Measurements from ENCODE around the gene ADGRE2. TPM values are rescaled to one million over a fixed set of nuclear protein-coding genes. Genes with fewer than 3 reads are reported as not detected.

The ADGRE2 gene
- total RNA-seq, 2 experiments from 2014 or later, result 0.11 TPM; not detected in 1

DNA sequence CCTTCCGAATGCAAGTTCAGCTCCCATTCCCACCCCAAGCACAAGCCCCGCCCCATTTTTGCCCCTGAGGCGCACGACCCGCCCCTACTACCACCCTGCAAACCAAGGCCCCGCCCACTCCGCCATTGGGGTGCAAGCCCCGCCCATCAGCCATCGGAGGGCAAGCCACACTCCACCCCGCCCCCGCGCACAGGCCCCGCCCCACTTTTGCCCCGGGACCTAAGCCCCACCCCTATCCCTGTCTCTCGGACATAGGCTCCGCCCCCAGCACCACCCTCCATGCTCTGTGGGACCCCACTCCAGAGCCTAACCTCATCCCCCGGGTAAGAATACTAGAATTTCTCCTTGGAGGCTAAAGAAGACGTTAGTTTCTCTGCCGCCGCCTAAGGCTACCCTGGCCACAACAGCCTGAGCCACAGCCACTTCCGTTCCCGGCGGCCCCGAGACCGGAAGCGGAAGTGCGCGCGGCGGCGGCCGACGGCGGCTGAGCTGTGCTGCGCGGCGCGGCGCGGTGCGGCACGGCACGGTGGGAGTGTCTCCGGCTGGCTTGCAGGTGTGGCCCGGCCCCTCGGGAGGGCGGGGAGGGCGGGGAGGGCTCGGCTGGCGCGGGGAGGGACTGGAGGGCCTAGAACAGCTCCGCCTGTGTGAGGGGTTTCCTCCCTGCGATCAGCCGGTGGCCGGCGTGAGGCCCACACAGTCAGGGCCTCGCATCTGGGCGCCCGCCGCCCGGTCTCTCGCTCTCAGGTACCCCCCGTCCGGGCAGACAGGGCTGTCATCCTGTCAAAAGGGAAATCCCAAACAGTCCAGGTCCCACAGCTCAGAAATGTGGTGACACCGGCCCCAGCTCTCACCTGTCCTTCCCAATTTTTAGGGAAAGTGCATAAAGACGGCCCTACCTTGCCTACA is 88.5 kb downstream of the ADGRE2 start, which contains the start of gene ZNF333:
Gene ZNF333, plus strand, starts transcription at position 451 of the 906 bp plus-strand sequence. CDS start 3,444 bp downstream, outside the sequence.
- ChIA-PET POLR2A (interaction anchor here (0.7 to 8.5 kb wide), 9 partner anchors 16 to 746 kb away, joined by 3 to 92 read pairs (median 4); partner anchors contain the start of gene NDUFB7), CTCF (ENCODE audit: unreplicated experiment) (interaction anchor here (0.6 to 6.8 kb wide), 3 partner anchors 113 to 224 kb away, joined by 3 to 70 read pairs (median 9); partner anchors contain the start of gene NDUFB7)
- peaks cover 6% of the 10 kb centered on the region; the same call in 1 of the 2 replicates for H3K36me3 ChIP-seq (ENCODE audit: insufficient read depth, low read length)
- no peaks in the 10 kb centered on the region for H3K9me2 ChIP-seq (ENCODE audit: insufficient read depth, low read length)
- H2AFZ ChIP-seq (ENCODE audit: low read length), result peak within 1 kb of the TSS; percentile 69
- TF ChIP-seq EZH2phosphoT487 (IDR thresholded peaks at IDR 0.05; ENCODE audit: borderline replicate concordance, low read depth, low read length), result no peak
- TF ChIP-seq, protein P1, sequence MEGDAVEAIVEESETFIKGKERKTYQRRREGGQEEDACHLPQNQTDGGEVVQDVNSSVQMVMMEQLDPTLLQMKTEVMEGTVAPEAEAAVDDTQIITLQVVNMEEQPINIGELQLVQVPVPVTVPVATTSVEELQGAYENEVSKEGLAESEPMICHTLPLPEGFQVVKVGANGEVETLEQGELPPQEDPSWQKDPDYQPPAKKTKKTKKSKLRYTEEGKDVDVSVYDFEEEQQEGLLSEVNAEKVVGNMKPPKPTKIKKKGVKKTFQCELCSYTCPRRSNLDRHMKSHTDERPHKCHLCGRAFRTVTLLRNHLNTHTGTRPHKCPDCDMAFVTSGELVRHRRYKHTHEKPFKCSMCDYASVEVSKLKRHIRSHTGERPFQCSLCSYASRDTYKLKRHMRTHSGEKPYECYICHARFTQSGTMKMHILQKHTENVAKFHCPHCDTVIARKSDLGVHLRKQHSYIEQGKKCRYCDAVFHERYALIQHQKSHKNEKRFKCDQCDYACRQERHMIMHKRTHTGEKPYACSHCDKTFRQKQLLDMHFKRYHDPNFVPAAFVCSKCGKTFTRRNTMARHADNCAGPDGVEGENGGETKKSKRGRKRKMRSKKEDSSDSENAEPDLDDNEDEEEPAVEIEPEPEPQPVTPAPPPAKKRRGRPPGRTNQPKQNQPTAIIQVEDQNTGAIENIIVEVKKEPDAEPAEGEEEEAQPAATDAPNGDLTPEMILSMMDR (conservative IDR thresholded peaks at IDR 0.05; ENCODE audit: low read length), result no peak
- H3K4me3 ChIP-seq (ENCODE audit: low read depth, low read length, poor library complexity, severe bottlenecking), result peak within 1 kb of the TSS; percentile 80
- BruUV-seq (replicated peaks), result TSS peak; percentile 82
- DNase-seq (ENCODE audit: low spot score), result peak; percentile 95
- peaks cover 7% of the 10 kb centered on the region; the same call in 1 of the 2 replicates for H3K9me3 ChIP-seq (ENCODE audit: low read length)
- peak within 1 kb of the TSS; percentile 85 for H3K4me2 ChIP-seq (ENCODE audit: low read length)
- peaks cover 12% of the 10 kb centered on the region for H3K79me2 ChIP-seq (ENCODE audit: insufficient read depth, low read depth, low read length)
- H3K27ac ChIP-seq (ENCODE audit: low read depth, low read length, poor library complexity, severe bottlenecking), result peak within 1 kb of the TSS; percentile 86
- intact Hi-C loops (cut with micrococcal nuclease; ENCODE audit: unreplicated experiment), result loop anchor here (1.0 kb wide), 2 partner anchors 118 to 161 kb away; partner anchors contain the start of genes NDUFB7 and TECR
- H3K4me1 ChIP-seq (ENCODE audit: insufficient read depth, low read length, poor library complexity, severe bottlenecking), result peaks cover 49% of the 10 kb centered on the region
- no peaks in the 10 kb centered on the region for H4K20me1 ChIP-seq (ENCODE audit: insufficient read depth, low read length)

DNA sequence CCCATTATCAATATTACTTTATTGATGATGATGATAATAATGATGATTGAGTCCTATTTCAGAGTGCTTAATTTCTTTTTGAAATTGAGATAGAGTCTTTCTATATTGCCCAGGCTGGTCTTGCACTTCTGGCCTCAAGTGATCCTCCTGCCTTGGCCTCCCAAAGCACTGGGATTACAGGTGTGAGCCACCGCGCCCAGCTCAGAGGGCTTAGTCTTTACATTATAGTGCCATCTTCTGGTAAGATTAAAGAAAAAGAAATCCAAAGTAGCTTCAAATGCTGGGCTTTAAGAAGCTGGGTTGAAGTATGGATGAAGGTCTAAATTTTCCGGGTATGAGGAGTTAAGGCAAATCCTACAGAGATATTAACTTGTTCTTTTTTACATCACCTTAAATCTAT is 91.9 kb downstream of the ADGRE2 start:
- Histone ChIP-seq H3K27ac (ENCODE audit: low read depth, low read length, poor library complexity, severe bottlenecking) (no peak overlapping the region), H2AFZ (ENCODE audit: low read length) (no peak overlapping the region; the same call in 1 of the 2 replicates), H3K4me2 (ENCODE audit: low read length) (no peak overlapping the region), H3K4me3 (ENCODE audit: low read depth, low read length, poor library complexity, severe bottlenecking) (no peak overlapping the region), H3K79me2 (ENCODE audit: insufficient read depth, low read depth, low read length) (peaks cover 12% of the 10 kb centered on the region; the same call in 1 of the 2 replicates), H3K9me3 (ENCODE audit: low read length) (peaks cover 7% of the 10 kb centered on the region; the same call in 1 of the 2 replicates), H3K36me3 (ENCODE audit: insufficient read depth, low read length) (no peaks in the 10 kb centered on the region), H4K20me1 (ENCODE audit: insufficient read depth, low read length) (no peaks in the 10 kb centered on the region), H3K9me2 (ENCODE audit: insufficient read depth, low read length) (no peaks in the 10 kb centered on the region), H3K4me1 (ENCODE audit: insufficient read depth, low read length, poor library complexity, severe bottlenecking) (peaks cover 53% of the 10 kb centered on the region)
- ChIA-PET POLR2A (interaction anchor here (1.0 to 8.5 kb wide), 5 partner anchors 44 to 115 kb away, joined by 3 to 92 read pairs (median 5); partner anchors contain the start of gene NDUFB7), CTCF (ENCODE audit: unreplicated experiment) (interaction anchor here (0.7 to 6.8 kb wide), 3 partner anchors 82 to 130 kb away, joined by 3 to 70 read pairs (median 4); partner anchors contain the start of gene NDUFB7)
- TF ChIP-seq, protein P1 (conservative IDR thresholded peaks at IDR 0.05; ENCODE audit: low read length), result peak; percentile 85
- TF ChIP-seq EZH2phosphoT487 (IDR thresholded peaks at IDR 0.05; ENCODE audit: borderline replicate concordance, low read depth, low read length), result no peak
- BruUV-seq (replicated peaks), result no TSS peak
- peak; percentile 69 for DNase-seq (ENCODE audit: low spot score)
- intact Hi-C loops (cut with micrococcal nuclease; ENCODE audit: unreplicated experiment), result loop anchor here (1.0 kb wide), 1 partner anchor 112 kb away; no protein-coding TSS in a partner anchor

Data from OCI-LY7 (cell line).